ENCODE measurements around the gene CDH22. TPM values are rescaled to one million over a fixed set of nuclear protein-coding genes. Genes with fewer than 3 reads are reported as not detected.

CDH22 gene
- total RNA-seq, 1 donor from 2014 or later, result not detected

DNA sequence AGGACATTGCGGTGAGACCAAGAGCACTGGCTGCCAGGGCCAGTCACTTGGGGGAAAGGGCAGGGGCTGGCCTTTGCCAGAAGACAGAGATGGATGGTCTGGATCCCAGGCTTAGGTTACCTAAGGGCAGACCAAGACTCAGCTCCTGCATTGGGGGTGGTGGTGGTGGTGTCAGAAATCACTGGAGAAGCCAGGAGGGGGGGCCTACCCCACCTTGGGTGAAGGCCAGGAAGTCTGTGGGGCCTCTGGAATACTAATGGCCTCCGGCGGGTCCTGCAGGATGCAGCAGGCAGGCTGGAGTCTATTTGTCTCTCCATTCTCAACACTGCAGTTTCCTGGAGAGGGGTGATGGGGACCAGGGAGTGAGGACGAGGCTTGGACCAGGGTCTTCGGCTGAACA lies 157.4 kb downstream of the CDH22 start:
- intact Hi-C loops (cut with micrococcal nuclease), result no loop called here

DNA sequence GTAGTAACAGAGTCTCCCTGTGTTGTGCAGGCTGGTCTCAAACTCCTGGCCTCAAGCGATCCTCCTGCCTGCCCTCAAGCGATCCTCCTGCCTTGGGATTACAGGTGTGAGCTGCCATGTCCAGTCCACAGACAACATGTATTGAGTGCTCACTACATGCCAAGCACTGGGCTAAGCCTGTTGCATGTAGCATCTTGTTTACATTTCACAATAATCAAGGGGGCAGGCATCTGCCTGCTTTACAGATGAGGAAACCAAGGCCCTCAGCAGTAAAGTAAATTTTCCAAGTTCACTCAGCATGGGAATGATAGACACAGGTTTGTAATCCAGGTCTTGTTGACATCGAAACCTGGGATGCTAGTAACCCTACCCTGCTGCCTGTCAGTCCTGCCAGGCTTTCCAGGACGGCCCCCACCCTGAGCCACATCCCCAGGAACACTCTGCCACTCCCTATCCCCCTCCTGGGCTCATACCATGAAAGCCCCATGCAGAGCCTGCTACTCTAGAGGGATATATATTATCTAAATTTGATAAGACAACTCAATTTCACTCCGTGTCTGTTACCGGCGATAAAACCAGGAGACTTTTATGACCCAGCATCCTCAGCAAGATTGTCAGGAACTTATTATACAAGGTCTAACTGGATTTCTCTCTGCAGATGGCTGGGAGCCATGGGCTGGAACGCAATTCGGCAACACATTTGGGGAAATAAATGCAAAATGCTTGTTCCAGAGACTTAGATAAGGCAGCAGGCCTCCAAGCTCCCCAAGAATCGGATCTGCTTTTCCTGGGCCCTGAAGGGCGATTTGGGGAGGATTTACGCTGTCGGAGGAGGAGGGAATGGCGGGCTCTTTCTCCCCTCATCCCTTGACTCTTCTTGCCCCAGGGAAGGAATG lies 159.7 kb downstream of the CDH22 start:
- intact Hi-C loops (cut with micrococcal nuclease), result no loop called here

- intact Hi-C loops (cut with micrococcal nuclease), result no loop called here
Measured at GRCh38 chr20:46145713-46146112, 162.6 kb downstream of the CDH22 start.

DNA sequence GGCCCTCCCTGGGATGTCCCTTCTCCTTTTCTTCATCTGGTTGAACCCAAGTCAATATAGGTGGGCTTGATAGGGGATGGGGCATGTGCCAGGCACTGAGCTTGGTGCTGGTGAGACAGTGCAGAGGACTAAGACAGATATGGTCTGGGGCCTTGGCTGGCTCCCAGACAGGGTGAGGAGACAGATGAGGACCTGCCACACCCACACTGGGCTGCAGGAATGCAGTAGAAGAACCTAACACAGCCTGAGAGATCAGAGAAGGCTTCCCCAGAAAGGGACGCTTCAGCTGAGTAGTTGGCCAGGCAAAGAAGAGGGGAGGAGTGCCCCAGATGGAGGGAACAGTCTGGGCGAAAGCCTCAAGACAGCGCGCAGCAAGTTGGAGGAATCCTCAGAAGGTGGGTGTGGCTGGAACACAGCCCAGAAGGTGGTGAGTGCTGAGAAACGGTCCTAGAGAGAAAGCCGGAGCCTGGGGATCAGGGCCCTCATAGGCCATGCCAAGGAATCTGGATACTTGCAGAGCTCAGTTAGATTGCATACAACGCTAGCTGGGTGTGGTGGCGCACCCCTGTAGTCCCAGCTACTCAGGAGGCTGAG lies 163.8 kb downstream of the CDH22 start:
- intact Hi-C loops (cut with micrococcal nuclease), result no loop called here

DNA sequence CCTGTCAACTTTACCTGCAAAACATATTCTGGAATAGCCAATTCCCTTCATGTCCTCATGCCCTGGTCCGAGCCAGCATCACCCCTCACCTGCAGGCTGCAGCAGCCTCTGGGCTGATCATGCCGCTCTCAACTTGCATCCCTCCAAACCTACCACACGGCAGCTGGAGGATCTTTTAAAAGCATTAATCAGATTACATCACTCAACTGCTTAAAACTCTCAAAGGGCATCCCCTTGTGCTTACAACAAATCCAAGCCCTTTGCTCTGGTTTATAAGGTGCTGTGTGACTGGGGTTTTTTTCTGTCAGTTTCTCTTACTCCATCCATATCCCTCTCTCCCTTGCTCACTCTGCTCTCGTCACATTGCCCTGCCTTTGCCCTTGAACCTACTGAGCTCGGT lies 166.2 kb downstream of the CDH22 start:
- intact Hi-C loops (cut with micrococcal nuclease), result no loop called here

DNA sequence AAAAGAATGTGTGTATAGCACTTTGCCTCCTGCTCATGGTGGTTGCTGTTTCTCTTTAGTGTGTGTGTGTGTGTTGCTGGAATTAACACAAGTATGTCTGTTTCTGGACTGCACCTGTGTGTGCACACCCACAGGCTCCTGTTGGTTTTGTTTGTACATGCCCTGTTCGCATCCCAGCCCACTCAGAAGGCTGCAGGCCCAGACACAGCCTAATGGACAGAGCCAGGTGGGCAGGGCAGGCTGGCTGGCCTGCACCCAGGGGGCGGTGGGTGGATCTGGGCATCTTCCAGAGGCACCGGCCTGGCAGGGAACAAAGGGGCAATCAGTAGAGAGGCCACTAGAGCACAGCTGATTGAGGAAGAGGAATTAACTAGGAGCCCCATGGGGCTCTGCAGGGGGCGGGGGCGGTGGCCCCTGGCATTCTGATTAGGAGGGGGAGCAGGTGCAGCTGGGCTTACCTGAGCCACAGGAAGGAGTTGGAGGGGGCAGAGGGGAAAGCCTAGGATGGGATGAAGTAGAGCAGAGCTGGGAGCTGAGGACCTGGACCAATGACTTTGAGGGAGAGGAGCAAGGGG lies 168.3 kb downstream of the CDH22 start:
- intact Hi-C loops (cut with micrococcal nuclease), result no loop called here

DNA sequence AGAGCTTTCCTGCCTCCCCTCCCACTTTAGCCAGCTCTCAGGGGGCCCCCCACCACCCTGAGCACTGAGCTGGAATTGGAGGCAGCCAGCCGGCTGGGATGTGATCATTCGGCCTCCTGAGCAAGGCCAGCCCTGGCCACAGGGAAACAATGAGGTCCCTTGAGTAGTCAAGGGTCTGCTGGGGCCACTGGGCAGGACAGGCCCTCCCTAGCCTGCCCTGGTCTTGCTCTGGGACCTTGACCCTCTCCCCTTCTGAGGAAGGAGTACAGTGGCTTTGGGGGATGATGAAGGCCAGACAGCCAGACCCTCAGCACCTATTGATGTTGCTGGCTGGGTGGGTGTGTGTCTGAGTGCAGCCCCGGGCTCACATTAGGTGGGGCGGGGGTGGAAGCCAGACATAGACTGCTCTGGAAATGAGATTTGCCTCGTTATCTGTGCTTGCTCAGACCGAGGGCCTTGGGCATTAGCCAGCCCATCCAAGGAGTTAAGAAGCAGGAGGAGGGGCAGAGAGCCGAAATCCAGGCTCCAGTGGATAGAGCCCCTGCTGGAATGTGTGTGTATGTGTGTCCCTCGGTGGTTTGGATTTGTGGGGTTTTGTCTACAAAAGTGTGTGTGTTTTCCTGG lies 168.9 kb downstream of the CDH22 start:
- intact Hi-C loops (cut with micrococcal nuclease), result no loop called here

DNA sequence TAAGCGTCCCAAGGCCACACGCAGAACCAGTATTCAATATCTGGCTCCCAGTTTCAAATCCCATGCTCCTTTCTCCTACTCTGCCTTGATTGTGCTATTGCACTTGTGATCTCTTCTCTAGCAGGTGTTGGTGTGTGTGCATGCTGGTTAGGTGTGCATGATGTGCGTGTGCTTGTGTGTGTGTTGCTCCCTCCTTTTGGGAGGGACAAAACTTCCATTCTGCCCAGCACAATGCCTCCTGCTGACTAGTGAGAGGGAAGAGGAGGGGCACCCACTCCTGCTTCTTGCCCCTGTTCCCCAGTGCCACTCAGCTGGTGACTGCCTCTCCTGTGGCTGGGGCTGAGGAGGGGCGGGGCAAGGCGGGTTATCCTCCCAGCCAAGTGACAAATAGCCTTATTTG lies 170.5 kb downstream of the CDH22 start:
- intact Hi-C loops (cut with micrococcal nuclease), result no loop called here

GRCh38 chr20:46135856-46136633 lies 172.3 kb downstream of the CDH22 start:
- intact Hi-C loops (cut with micrococcal nuclease), result no loop called here

DNA sequence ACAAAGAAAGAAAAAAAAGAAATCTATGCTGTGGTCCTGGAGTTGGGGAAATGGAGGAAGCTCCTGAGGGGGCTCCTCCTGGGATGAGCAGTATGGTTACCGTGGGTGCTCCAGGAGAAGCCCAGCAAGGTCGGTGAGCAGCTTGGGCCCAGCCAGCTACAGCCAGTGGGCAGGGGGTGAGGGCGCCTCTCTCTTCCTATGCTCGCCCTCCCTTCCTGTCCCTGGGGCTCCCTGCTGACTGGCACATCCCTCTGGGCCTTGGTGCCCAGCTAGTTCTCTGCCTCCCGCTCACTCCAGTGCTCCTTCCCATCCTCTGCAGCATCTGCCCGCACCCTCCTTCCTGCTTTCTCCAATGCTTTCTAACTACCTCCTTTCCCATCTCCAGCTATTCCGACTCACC lies 173.6 kb downstream of the CDH22 start:
- intact Hi-C loops (cut with micrococcal nuclease), result no loop called here

GRCh38 chr20:46133886-46134654 lies 174.2 kb downstream of the CDH22 start:
- intact Hi-C loops (cut with micrococcal nuclease), result no loop called here

DNA sequence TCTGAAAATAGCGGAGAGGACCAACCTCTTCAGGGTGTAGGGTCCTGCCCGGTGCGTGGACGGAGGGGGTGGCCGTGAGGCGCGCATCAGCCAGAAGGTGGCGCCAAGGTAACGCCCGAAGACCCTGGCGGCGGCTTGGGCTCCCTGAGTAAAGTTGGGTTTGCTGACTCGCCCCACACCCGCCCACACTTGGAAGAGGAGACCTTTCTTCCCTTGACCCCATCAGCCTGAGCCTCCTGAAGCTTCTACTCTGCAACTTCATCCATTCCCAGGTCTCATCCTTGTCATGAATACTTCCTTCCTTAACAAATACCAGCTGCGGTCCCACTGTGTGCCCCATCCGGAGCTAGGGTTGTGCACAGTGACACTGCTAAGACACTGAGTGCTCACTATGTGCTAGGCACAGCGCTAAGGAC lies 175.6 kb downstream of the CDH22 start:
- intact Hi-C loops (cut with micrococcal nuclease), result loop anchor here (1.0 kb wide), 1 partner anchor 175 kb away; no protein-coding TSS in a partner anchor

GRCh38 chr20:46131396-46131795 lies 176.9 kb downstream of the CDH22 start:
- intact Hi-C loops (cut with micrococcal nuclease), result no loop called here

DNA sequence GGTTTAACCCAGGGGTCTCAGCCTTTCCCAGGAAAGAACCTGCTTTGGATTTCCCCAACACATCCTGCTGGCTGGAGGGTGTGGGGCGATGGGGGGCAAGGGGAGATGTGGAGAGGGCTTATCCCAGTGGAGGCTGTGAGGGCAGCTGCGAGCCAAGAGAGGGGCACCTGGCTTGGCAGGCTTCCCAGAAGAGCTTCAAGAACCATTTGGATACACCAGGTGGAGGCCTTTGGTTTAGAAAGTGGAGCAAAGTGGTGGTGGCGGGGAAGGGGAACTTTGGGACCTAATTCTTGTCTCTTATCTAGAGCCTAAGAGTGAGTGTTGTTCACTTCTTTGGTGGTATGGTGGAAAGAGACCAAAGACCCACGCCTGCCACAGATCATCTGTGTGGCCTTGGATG lies 177.8 kb downstream of the CDH22 start:
- intact Hi-C loops (cut with micrococcal nuclease), result no loop called here

DNA sequence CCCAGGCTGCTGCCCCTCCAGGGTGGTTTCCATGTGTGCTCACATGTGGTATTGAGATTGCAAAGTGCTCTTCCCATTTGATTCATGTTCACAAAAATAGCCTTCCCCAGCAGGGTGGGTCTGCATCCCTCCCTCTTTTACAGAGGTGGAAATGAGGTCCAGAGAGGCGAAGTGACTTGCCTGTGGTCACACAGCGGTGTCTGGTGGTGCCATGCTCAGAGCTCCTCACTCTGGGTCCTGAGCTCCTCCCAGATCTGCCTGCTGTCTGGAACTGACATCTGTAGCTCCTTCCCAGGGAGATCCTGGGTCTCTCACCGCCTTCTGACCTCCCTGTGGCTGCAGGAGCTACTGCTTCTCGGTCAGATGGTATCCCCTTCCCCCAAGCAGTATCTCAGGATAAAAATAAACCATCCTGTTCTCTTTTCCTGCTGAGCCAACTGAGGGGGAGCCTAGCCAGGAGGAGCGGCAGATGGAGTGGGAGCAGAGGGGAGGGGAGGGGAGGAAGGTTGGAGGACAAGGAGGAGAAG lies 178.3 kb downstream of the CDH22 start:
- intact Hi-C loops (cut with micrococcal nuclease), result no loop called here

GRCh38 chr20:46128310-46129151 lies 179.8 kb downstream of the CDH22 start:
- intact Hi-C loops (cut with micrococcal nuclease), result no loop called here

GRCh38 chr20:46127396-46128010 lies 180.8 kb downstream of the CDH22 start:
- intact Hi-C loops (cut with micrococcal nuclease), result no loop called here

GRCh38 chr20:46126440-46127056 lies 181.8 kb downstream of the CDH22 start:
- intact Hi-C loops (cut with micrococcal nuclease), result no loop called here

Measured in T-helper 2 cell treated with Interferon-gamma antibody and Interleukin-4, amounts not matched to agents 100 ng/mL and 5 ng/mL, for 36 hours (primary cell).